HG02798 (cell line): ENCODE measurements around the gene SLC25A40.
"Not testable (repeated sequence)": the region's sequence is repeated elsewhere in the genome, so short reads cannot be mapped to it uniquely, and the experiment has no call there.

ENCODE experiments used
- ATAC-seq: cut with Tn5 transposase; IDR thresholded peaks from one replicate; pipeline ENCODE4 v1.9.1; 2021; ENCODE audit warnings: mild to moderate bottlenecking; ENCODE audit not compliant: unreplicated experiment, poor library complexity

The SLC25A40 gene

GRCh38 chr7:87873328-87873727 lies 2.8 kb downstream of the SLC25A40 start:
- not testable (repeated sequence) for ATAC-seq

- no peak for ATAC-seq
Measured at GRCh38 chr7:87872346-87872745, 3.8 kb downstream of the SLC25A40 start.

GRCh38 chr7:87870471-87870870 lies 5.7 kb downstream of the SLC25A40 start:
- no peak for ATAC-seq

- ATAC-seq: not testable (repeated sequence)
Measured at GRCh38 chr7:87866533-87866932, 9.6 kb downstream of the SLC25A40 start.

GRCh38 chr7:87866089-87866488 lies 10.1 kb downstream of the SLC25A40 start:
- no peak for ATAC-seq

- ATAC-seq: no peak
Measured at GRCh38 chr7:87858417-87859100, 17.6 kb downstream of the SLC25A40 start.

- ATAC-seq: no peak
Measured at GRCh38 chr7:87853237-87853864, 22.8 kb downstream of the SLC25A40 start.

- no peak for ATAC-seq
Measured at GRCh38 chr7:87852306-87852705, 23.9 kb downstream of the SLC25A40 start.

- no peak for ATAC-seq
Measured at GRCh38 chr7:87850836-87851593, 25.1 kb downstream of the SLC25A40 start.

GRCh38 chr7:87837597-87837996 lies 38.6 kb downstream of the SLC25A40 start:
- ATAC-seq: no peak

GRCh38 chr7:87833130-87833529 lies 43.0 kb downstream of the SLC25A40 start:
- ATAC-seq: no peak

GRCh38 chr7:87831097-87831496 lies 45.1 kb downstream of the SLC25A40 start:
- ATAC-seq: no peak

GRCh38 chr7:87828383-87828782 lies 47.8 kb downstream of the SLC25A40 start:
- not testable (repeated sequence) for ATAC-seq

GRCh38 chr7:87825369-87825768 lies 50.8 kb downstream of the SLC25A40 start:
- ATAC-seq: not testable (repeated sequence)

GRCh38 chr7:87822056-87822455 lies 54.1 kb downstream of the SLC25A40 start:
- ATAC-seq: not testable (repeated sequence)

- ATAC-seq: no peak
Measured at GRCh38 chr7:87818336-87818735, 57.8 kb downstream of the SLC25A40 start.

- ATAC-seq: no peak
Measured at GRCh38 chr7:87816389-87816788, 59.8 kb downstream of the SLC25A40 start.

- ATAC-seq: no peak
Measured at GRCh38 chr7:87810726-87811125, 65.4 kb downstream of the SLC25A40 start.

GRCh38 chr7:87810130-87810529 lies 66.0 kb downstream of the SLC25A40 start:
- ATAC-seq: no peak

- ATAC-seq: no peak
Measured at GRCh38 chr7:87806150-87806549, 70.0 kb downstream of the SLC25A40 start.

GRCh38 chr7:87797798-87798403 lies 78.3 kb downstream of the SLC25A40 start:
- peak; percentile 90 for ATAC-seq
